PC-3 (cell line): ENCODE measurements around the gene HTR5A. TPM values are rescaled to one million over a fixed set of nuclear protein-coding genes. Genes with fewer than 3 reads are reported as not detected.

Experiments used
- ATAC-seq: fragments of 200-7000 bp; cut with Tn5 transposase; 2 replicates; pipeline ENCODE4 v1.9.1; 2020; ENCODE audit warnings: mild to moderate bottlenecking, moderate library complexity
- BruUV-seq: library from RNA; stranded (reverse); fragments of 400-500 nt; replicated peaks from 2 replicates; lab custom pipeline; 2021; lab: Mats Ljungman, UMichigan
- CTCF ChIA-PET: fragments of 300-600 bp; sonication (Branson Sonifier 250); formaldehyde crosslinking; loops from one replicate; lab custom pipeline; 2022; ENCODE audit warnings: antibody characterized with exemption; lab: Charles Lee
- POLR2A ChIA-PET: fragments of 300-600 bp; sonication (Branson Sonifier 250); formaldehyde crosslinking; loops from one replicate; lab custom pipeline; 2022; ENCODE audit warnings: antibody characterized with exemption; ENCODE audit not compliant: unreplicated experiment; lab: Charles Lee
- DNase-seq: peaks from one replicate; pipeline ENCODE4 v3.0.0-alpha.2; 2015
- H2AFZ ChIP-seq: fragments of 300-600 bp; sonication (generic); 2 replicates; pipeline ENCODE4 v1.6.0; 2016; ENCODE audit warnings: antibody characterized with exemption, low read length
- H3F3A ChIP-seq: fragments of 300-600 bp; sonication (generic); one replicate; pipeline ENCODE4 v1.6.0; 2017; ENCODE audit warnings: antibody characterized with exemption, low read length, control low read depth, mild to moderate bottlenecking; ENCODE audit not compliant: unreplicated experiment
- H3K27ac ChIP-seq: fragments of 300-600 bp; sonication (generic); 2 replicates; pipeline ENCODE4 v1.5.1; 2016; ENCODE audit warnings: mild to moderate bottlenecking, low read length
- H3K27me3 ChIP-seq: fragments of 300-600 bp; sonication (generic); 2 replicates; pipeline ENCODE4 v1.6.1; 2016; ENCODE audit warnings: low read length, mixed read lengths
- H3K36me3 ChIP-seq: fragments of 300-600 bp; sonication (generic); 2 replicates; pipeline ENCODE4 v1.6.1; 2016; ENCODE audit warnings: low read depth, mixed run types, low read length, mixed read lengths
- H3K4me1 ChIP-seq: fragments of 300-600 bp; sonication (generic); 2 replicates; pipeline ENCODE4 v1.5.1; 2016; ENCODE audit warnings: low read length; ENCODE audit not compliant: insufficient read depth
- H3K4me2 ChIP-seq: fragments of 300-600 bp; sonication (generic); 2 replicates; pipeline ENCODE4 v1.6.0; 2016; ENCODE audit warnings: low read length
- H3K4me3 ChIP-seq: fragments of 300-600 bp; sonication (generic); 2 replicates; pipeline ENCODE4 v1.5.1; 2016; ENCODE audit warnings: mild to moderate bottlenecking, low read length, mixed read lengths
- H3K79me2 ChIP-seq: fragments of 300-600 bp; sonication (generic); 2 replicates; pipeline ENCODE4 v1.6.1; 2017; ENCODE audit warnings: low read length, mixed read lengths
- H3K9ac ChIP-seq: fragments of 300-600 bp; sonication (generic); 2 replicates; pipeline ENCODE4 v1.6.0; 2016; ENCODE audit warnings: mild to moderate bottlenecking, low read length
- H3K9me2 ChIP-seq: fragments of 300-600 bp; sonication (generic); replicated peaks from 2 replicates; pipeline ENCODE4 v1.6.1; 2016; ENCODE audit warnings: mixed run types, low read length, mixed read lengths
- H3K9me3 ChIP-seq: fragments of 300-600 bp; sonication (generic); 2 replicates; pipeline ENCODE4 v1.6.1; 2016; ENCODE audit warnings: low read length, mixed read lengths
- H4K20me1 ChIP-seq: fragments of 300-600 bp; sonication (generic); 2 replicates; pipeline ENCODE4 v1.6.1; 2016; ENCODE audit warnings: low read length, mixed read lengths
- EZH2 ChIP-seq: fragments of 300-600 bp; sonication (generic); IDR thresholded peaks from one replicate; pipeline ENCODE4 v1.6.1; 2017; ENCODE audit warnings: antibody characterized with exemption, mild to moderate bottlenecking, low read length; ENCODE audit not compliant: unreplicated experiment
- EZH2phosphoT487 ChIP-seq: fragments of 300-600 bp; sonication (generic); IDR thresholded peaks from 2 replicates; pipeline ENCODE4 v1.6.1; 2018; ENCODE audit warnings: mild to moderate bottlenecking, antibody characterized with exemption, low read length, borderline replicate concordance
- intact Hi-C: fragments of 100-400 bp; cut with micrococcal nuclease; formaldehyde crosslinking; loops from 2 replicates; pipeline ENCODE4 v1.9.0; 2023
- total RNA-seq: library from RNA; depleted of rRNA; stranded (reverse); fragments of >200 nt; gene quantifications from 2 replicates; pipeline ENCODE4 v1.2.3, GENCODE V29; 2014
- TF ChIP-seq, protein P1 (sequence below): fragments of 300-600 bp; sonication (generic); conservative IDR thresholded peaks from 2 replicates; pipeline ENCODE4 v1.5.1; 2017; ENCODE audit warnings: antibody characterized with exemption, low read depth, mild to moderate bottlenecking, low read length

Gene HTR5A
- total RNA-seq, 1 experiment from 2014 or later = not detected

DNA sequence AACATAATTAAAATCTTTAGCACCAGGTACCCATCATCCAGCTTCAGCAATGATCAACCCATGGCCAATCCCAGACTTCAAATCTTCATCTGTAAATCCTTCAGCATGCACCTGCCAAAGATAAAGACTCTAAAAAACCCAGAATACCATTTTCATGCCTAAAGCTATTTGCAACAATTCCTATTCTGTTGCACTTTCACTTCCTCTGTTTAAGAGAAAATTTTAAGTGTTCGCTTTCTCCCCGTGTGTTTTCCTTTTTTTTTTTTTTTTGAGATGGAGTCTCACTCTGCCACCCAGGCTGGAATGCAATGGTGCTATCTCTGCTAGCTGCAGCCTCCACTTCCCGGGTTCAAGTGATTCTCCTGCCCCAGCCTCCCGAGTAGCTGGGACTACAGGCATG, 31.8 kb upstream of the HTR5A start:
- H3F3A ChIP-seq = no peaks in the 10 kb centered on the region
- H3K36me3 ChIP-seq = no peaks in the 10 kb centered on the region
- ATAC-seq = no peak
- H3K9me2 ChIP-seq = no peaks in the 10 kb centered on the region
- H2AFZ ChIP-seq = no peak overlapping the region
- no peaks in the 10 kb centered on the region for H3K4me1 ChIP-seq
- ChIA-PET CTCF (no interaction called here), POLR2A (no interaction called here)
- H3K4me3 ChIP-seq = no peak overlapping the region
- BruUV-seq = no TSS peak
- no peaks in the 10 kb centered on the region for H3K79me2 ChIP-seq
- no peak for TF ChIP-seq EZH2phosphoT487
- TF ChIP-seq EZH2 = no peak
- TF ChIP-seq, protein P1, sequence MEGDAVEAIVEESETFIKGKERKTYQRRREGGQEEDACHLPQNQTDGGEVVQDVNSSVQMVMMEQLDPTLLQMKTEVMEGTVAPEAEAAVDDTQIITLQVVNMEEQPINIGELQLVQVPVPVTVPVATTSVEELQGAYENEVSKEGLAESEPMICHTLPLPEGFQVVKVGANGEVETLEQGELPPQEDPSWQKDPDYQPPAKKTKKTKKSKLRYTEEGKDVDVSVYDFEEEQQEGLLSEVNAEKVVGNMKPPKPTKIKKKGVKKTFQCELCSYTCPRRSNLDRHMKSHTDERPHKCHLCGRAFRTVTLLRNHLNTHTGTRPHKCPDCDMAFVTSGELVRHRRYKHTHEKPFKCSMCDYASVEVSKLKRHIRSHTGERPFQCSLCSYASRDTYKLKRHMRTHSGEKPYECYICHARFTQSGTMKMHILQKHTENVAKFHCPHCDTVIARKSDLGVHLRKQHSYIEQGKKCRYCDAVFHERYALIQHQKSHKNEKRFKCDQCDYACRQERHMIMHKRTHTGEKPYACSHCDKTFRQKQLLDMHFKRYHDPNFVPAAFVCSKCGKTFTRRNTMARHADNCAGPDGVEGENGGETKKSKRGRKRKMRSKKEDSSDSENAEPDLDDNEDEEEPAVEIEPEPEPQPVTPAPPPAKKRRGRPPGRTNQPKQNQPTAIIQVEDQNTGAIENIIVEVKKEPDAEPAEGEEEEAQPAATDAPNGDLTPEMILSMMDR = no peak
- no peak overlapping the region for H3K27ac ChIP-seq
- no peak overlapping the region for H3K9ac ChIP-seq
- H3K4me2 ChIP-seq = no peak overlapping the region
- no peak for DNase-seq
- no peaks in the 10 kb centered on the region for H4K20me1 ChIP-seq
- no peaks in the 10 kb centered on the region; the same call in 1 of the 2 replicates for H3K27me3 ChIP-seq
- intact Hi-C loops = no loop called here
- no peaks in the 10 kb centered on the region for H3K9me3 ChIP-seq

DNA sequence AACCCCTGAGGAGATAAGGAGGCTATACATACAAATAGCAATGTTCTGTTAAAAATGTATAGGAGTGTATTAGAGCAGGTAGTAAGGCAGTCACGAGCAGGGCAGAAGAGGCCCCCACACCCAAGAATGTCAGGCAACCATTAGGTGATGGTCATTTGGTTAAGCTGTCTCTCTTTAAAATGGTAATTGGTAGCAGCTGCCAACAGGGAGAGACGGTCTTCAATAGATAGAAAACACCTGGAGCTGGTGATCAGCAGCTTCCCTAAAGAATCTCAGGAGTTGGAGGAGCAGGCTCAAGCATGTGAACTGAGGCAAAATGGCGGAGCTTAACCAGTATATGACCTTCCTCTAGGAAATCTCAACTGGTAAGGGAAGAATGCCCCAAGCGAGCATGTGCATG, 26.4 kb upstream of the HTR5A start:
- Histone ChIP-seq H2AFZ (no peak overlapping the region), H3K27ac (no peak overlapping the region), H3K36me3 (no peaks in the 10 kb centered on the region), H3K27me3 (peaks cover under 1% of the 10 kb centered on the region; the same call in 1 of the 2 replicates), H4K20me1 (no peaks in the 10 kb centered on the region), H3K4me2 (no peak overlapping the region), H3K9me2 (no peaks in the 10 kb centered on the region), H3F3A (no peaks in the 10 kb centered on the region), H3K9me3 (no peaks in the 10 kb centered on the region), H3K79me2 (no peaks in the 10 kb centered on the region), H3K9ac (no peak overlapping the region), H3K4me1 (no peaks in the 10 kb centered on the region), H3K4me3 (no peak overlapping the region)
- ChIA-PET POLR2A (no interaction called here), CTCF (no interaction called here)
- ATAC-seq = no peak
- BruUV-seq = no TSS peak
- intact Hi-C loops = no loop called here
- no peak for DNase-seq
- TF ChIP-seq, protein P1 = no peak
- TF ChIP-seq EZH2 (no peak), EZH2phosphoT487 (no peak)

DNA sequence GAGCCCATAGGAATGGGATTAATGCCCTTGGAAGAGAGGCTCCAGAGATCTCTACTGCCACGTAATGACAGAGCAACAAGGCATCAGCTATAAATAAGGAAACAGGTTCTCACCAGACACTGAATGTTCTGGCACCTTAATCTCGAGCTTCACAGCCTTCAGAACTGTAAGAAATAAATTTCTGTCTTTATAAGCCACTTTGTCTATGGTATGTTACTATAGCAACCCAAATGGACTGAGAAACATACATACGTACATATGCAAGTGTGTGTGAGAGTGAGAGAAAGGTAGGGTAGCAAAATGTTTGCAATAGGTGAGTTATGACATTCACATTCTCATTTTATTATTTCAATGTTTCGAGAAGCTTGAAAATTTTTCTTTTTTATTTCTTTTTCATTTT, 22.1 kb upstream of the HTR5A start:
- Histone ChIP-seq H3K4me3 (no peak overlapping the region), H3K36me3 (no peaks in the 10 kb centered on the region), H3K79me2 (no peaks in the 10 kb centered on the region), H3K27me3 (peaks cover 20% of the 10 kb centered on the region; the same call in 1 of the 2 replicates), H3K9ac (no peak overlapping the region), H3K27ac (no peak overlapping the region), H4K20me1 (no peaks in the 10 kb centered on the region), H3K4me2 (no peak overlapping the region), H3K9me3 (no peaks in the 10 kb centered on the region), H3K9me2 (no peaks in the 10 kb centered on the region), H3K4me1 (no peaks in the 10 kb centered on the region), H3F3A (no peaks in the 10 kb centered on the region), H2AFZ (no peak overlapping the region)
- ChIA-PET POLR2A (no interaction called here), CTCF (no interaction called here)
- TF ChIP-seq EZH2phosphoT487 (no peak), EZH2 (no peak)
- TF ChIP-seq, protein P1 = no peak
- intact Hi-C loops = no loop called here
- BruUV-seq = no TSS peak
- ATAC-seq (no peak), DNase-seq (no peak)
